ENCODE measurements around the gene CDKAL1. TPM values are rescaled to one million over a fixed set of nuclear protein-coding genes. Genes with fewer than 3 reads are reported as not detected.

The CDKAL1 gene
- total and polyA plus RNA-seq, 9 of the 15 experiments (the other 6 are each of a cell fraction or from before 2014, with no cell fraction given), result 11.2 to 36.3 (median 20.1) TPM

DNA sequence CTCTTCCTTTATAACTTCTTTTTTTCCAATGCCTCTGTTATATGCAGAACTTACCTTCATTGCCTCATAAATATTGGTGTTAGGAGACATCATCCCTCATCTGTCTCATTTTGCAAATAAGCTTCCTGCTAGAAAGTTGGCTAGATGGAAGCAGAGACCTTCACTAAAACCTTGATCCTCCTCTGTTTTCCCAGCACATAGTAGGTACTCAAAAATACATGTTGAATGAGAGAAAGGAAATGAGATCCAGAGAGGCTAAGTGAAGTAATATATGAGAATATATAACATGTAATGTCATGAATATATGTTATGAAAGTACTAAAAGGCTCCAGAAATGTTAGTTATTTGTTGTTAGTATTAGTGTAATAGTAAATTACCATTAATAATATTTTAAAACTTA is 91.9 kb downstream of the CDKAL1 start:
- H3K4me3 ChIP-seq, result no peak overlapping the region
- H3K36me3 ChIP-seq (ENCODE audit: control insufficient read depth, insufficient read depth, low read length), result no peaks in the 10 kb centered on the region
- CTCF ChIA-PET (ENCODE audit: low intra/inter-chr PET ratio), result no interaction called here
- H3K4me2 ChIP-seq (ENCODE audit: insufficient read depth, low read length), result no peak overlapping the region
- POLR2A ChIA-PET, result no interaction called here
- H3K27ac ChIP-seq (ENCODE audit: extremely low read depth, low read depth, low read length), result no peak overlapping the region
- no peak overlapping the region for H2AFZ ChIP-seq (ENCODE audit: low read depth, low read length)
- no peaks in the 10 kb centered on the region for H3K9me3 ChIP-seq (replicated peaks; ENCODE audit: control insufficient read depth, insufficient read depth, low read depth, low read length)
- no peaks in the 10 kb centered on the region for H3K9me1 ChIP-seq (ENCODE audit: control insufficient read depth, insufficient read depth, low read length)
- no peak for DNase-seq (ENCODE audit: extremely low read depth in 1 of 4, low spot score in 3 of 4)
- in situ Hi-C loops (cut with MboI) (no loop called here), intact Hi-C loops (cut with micrococcal nuclease) (no loop called here)
- TF ChIP-seq POLR3G (IDR thresholded peaks at IDR 0.05; ENCODE audit: extremely low read depth, insufficient read length, insufficient replicate concordance), result no peak
- TF ChIP-seq ZKSCAN1 (IDR thresholded peaks at IDR 0.05; ENCODE audit: low read depth, low read length), result peak; percentile 70
- H3K9ac ChIP-seq (ENCODE audit: insufficient read depth in 1 of 2, low read depth in 2 of 2, low read length in 2 of 2), result no peak overlapping the region
- no TSS peak for BruUV-seq (replicated peaks)
- H3K79me2 ChIP-seq (ENCODE audit: control insufficient read depth, insufficient read depth, low read length), result no peaks in the 10 kb centered on the region
- H3K27me3 ChIP-seq (ENCODE audit: control insufficient read depth in 2 of 2, insufficient read depth in 2 of 2, low read length in 2 of 2), result no peaks in the 10 kb centered on the region
- no peaks in the 10 kb centered on the region for H4K20me1 ChIP-seq (replicated peaks; ENCODE audit: control insufficient read depth, insufficient read depth, low read length)
- FAIRE-seq, result no peak
- H3K4me1 ChIP-seq (replicated peaks in 1 of 2; ENCODE audit: control insufficient read depth in 2 of 2, insufficient read depth in 2 of 2, low read length in 2 of 2), result no peaks in the 10 kb centered on the region
- no peak for ATAC-seq

- H3K36me3 ChIP-seq (ENCODE audit: control insufficient read depth, insufficient read depth, low read length), result no peaks in the 10 kb centered on the region
- DNase-seq (ENCODE audit: extremely low read depth in 1 of 4, low spot score in 3 of 4) (no peak), FAIRE-seq (no peak), ATAC-seq (no peak)
- ChIA-PET POLR2A (interaction anchor here (0.5 kb wide), 1 partner anchor 62 kb away, joined by 3 read pairs; no protein-coding TSS in a partner anchor), CTCF (ENCODE audit: low intra/inter-chr PET ratio) (no interaction called here)
- no peak overlapping the region for H3K27ac ChIP-seq (ENCODE audit: extremely low read depth, low read depth, low read length)
- no TSS peak for BruUV-seq (replicated peaks)
- no peaks in the 10 kb centered on the region for H3K27me3 ChIP-seq (ENCODE audit: control insufficient read depth in 2 of 2, insufficient read depth in 2 of 2, low read length in 2 of 2)
- intact Hi-C loops (cut with micrococcal nuclease) (no loop called here), in situ Hi-C loops (cut with MboI) (no loop called here)
- H4K20me1 ChIP-seq (replicated peaks; ENCODE audit: control insufficient read depth, insufficient read depth, low read length), result no peaks in the 10 kb centered on the region
- no peaks in the 10 kb centered on the region; the same call in 2 of the 3 replicates for H3K79me2 ChIP-seq (ENCODE audit: control insufficient read depth, insufficient read depth, low read length)
- 0 out of 4 replicates have a peak overlapping the region, but pooled peaks of 1 of the 2 experiments have one; percentile 5 for H3K9ac ChIP-seq (ENCODE audit: insufficient read depth in 1 of 2, low read depth in 2 of 2, low read length in 2 of 2)
- H3K9me3 ChIP-seq (replicated peaks; ENCODE audit: control insufficient read depth, insufficient read depth, low read depth, low read length), result no peaks in the 10 kb centered on the region
- no peak overlapping the region for H2AFZ ChIP-seq (ENCODE audit: low read depth, low read length)
- H3K4me1 ChIP-seq (replicated peaks in 1 of 2; ENCODE audit: control insufficient read depth in 2 of 2, insufficient read depth in 2 of 2, low read length in 2 of 2), result no peaks in the 10 kb centered on the region
- 100% methylated on average over 1 of the region's 1 CpG for WGBS (ENCODE audit: insufficient coverage, low coverage, missing lambda C conversion rate)
- H3K4me3 ChIP-seq, result no peak overlapping the region
- no peaks in the 10 kb centered on the region for H3K9me1 ChIP-seq (ENCODE audit: control insufficient read depth, insufficient read depth, low read length)
- H3K4me2 ChIP-seq (ENCODE audit: insufficient read depth, low read length), result no peak overlapping the region
- no peak for TF ChIP-seq PTRF (tag; IDR thresholded peaks at IDR 0.05)
- TF ChIP-seq ZSCAN32 (CRISPR knock-in tag; IDR thresholded peaks at IDR 0.05), result no peak
- TF ChIP-seq PHB (CRISPR knock-in tag; IDR thresholded peaks at IDR 0.05), result no peak
- no peak for TF ChIP-seq SLC30A9 (CRISPR knock-in tag; IDR thresholded peaks at IDR 0.05)
- no peak for TF ChIP-seq TAF9B (IDR thresholded peaks at IDR 0.05; ENCODE audit: partially characterized antibody)
- no peak for TF ChIP-seq MYBL2 (IDR thresholded peaks at IDR 0.05; ENCODE audit: low read depth)
- no peak for TF ChIP-seq MYBL2 (CRISPR knock-in tag; IDR thresholded peaks at IDR 0.05; ENCODE audit: borderline replicate concordance)
- TF ChIP-seq MAZ (CRISPR knock-in tag; conservative IDR thresholded peaks at IDR 0.05 in 1 of 2, IDR thresholded peaks at IDR 0.05 in 1 of 2), result no peak
- TF ChIP-seq SRSF3 (IDR thresholded peaks at IDR 0.05; ENCODE audit: insufficient read depth, low read length), result no peak
- no peak for TF ChIP-seq PHB2 (IDR thresholded peaks at IDR 0.05; ENCODE audit: low read depth)
- no peak for TF ChIP-seq ZNF668 (CRISPR knock-in tag; IDR thresholded peaks at IDR 0.05)
- TF ChIP-seq BRF1 (IDR thresholded peaks at IDR 0.05; ENCODE audit: borderline replicate concordance, extremely low read depth, insufficient read length), result no peak
- no peak for TF ChIP-seq ZNF785 (CRISPR knock-in tag; IDR thresholded peaks at IDR 0.05)
- TF ChIP-seq ZNF121 (CRISPR knock-in tag; conservative IDR thresholded peaks at IDR 0.05), result no peak
- no peak for TF ChIP-seq CREBBP (IDR thresholded peaks at IDR 0.05; ENCODE audit: low read depth, low read length)
- TF ChIP-seq THRB (CRISPR knock-in tag; conservative IDR thresholded peaks at IDR 0.05), result no peak
- no peak for TF ChIP-seq MEIS2 (IDR thresholded peaks at IDR 0.05; ENCODE audit: partially characterized antibody)
These were observed 95.3 kb downstream of the CDKAL1 start for GRCh38 chr6:20629509-20629908.

Data from K562 (cell line).